H7 (cell line): Measurements from ENCODE around the gene DNASE2. TPM values are rescaled to one million over a fixed set of nuclear protein-coding genes. Genes with fewer than 3 reads are reported as not detected.

Experiments
- DNase-seq: peaks from one replicate; pipeline ENCODE4 v3.0.0; 2012
- H3K27me3 ChIP-seq: 2 replicates; pipeline ENCODE4 v1.6.0; 2011; ENCODE audit warnings: mild to moderate bottlenecking, low read length; ENCODE audit not compliant: control insufficient read depth, insufficient read depth
- H3K36me3 ChIP-seq: replicated peaks from 2 replicates; pipeline ENCODE4 v1.5.1; 2011; ENCODE audit warnings: low read length; ENCODE audit not compliant: control insufficient read depth, insufficient read depth
- H3K4me3 ChIP-seq: 2 replicates; pipeline ENCODE4 v1.5.1; 2011; ENCODE audit warnings: low read depth, mild to moderate bottlenecking, control low read depth, low read length, moderate library complexity; ENCODE audit not compliant: insufficient read depth
- total RNA-seq: library from RNA; depleted of rRNA; stranded (reverse); fragments of >200 nt; shearing (Covaris generic); gene quantifications from 2 replicates; pipeline ENCODE4 v1.2.3, GENCODE V29; 2014

DNASE2 gene
- total RNA-seq, 1 experiment from 2014 or later, result 15.3 TPM

- Histone ChIP-seq H3K36me3 (peaks cover 3% of the 10 kb centered on the region), H3K27me3 (peaks cover 30% of the 10 kb centered on the region; the same call in 1 of the 2 replicates), H3K4me3 (no peak overlapping the region)
- DNase-seq, result no peak
Measured at GRCh38 chr19:12875086-12875485, 6.2 kb downstream of the DNASE2 start.

GRCh38 chr19:12873891-12874745 lies 7.1 kb downstream of the DNASE2 start:
- Histone ChIP-seq H3K36me3 (peaks cover 3% of the 10 kb centered on the region), H3K4me3 (peak overlapping the region; percentile 28; the same call in 1 of the 2 replicates), H3K27me3 (peaks cover 26% of the 10 kb centered on the region; the same call in 1 of the 2 replicates)
- DNase-seq, result peak; percentile 45

GRCh38 chr19:12872941-12873890 lies 8.0 kb downstream of the DNASE2 start:
- Histone ChIP-seq H3K27me3 (peaks cover 25% of the 10 kb centered on the region; the same call in 1 of the 2 replicates), H3K36me3 (peaks cover 4% of the 10 kb centered on the region), H3K4me3 (peak overlapping the region; percentile 28; the same call in 1 of the 2 replicates)
- peak; percentile 79 for DNase-seq

- no peak overlapping the region for H3K4me3 ChIP-seq
- H3K27me3 ChIP-seq, result peaks cover 24% of the 10 kb centered on the region; the same call in 1 of the 2 replicates
- peak; percentile 49 for DNase-seq
- H3K36me3 ChIP-seq, result peaks cover 2% of the 10 kb centered on the region; the same call in 1 of the 2 replicates
Measured at GRCh38 chr19:12872255-12872654, 9.0 kb downstream of the DNASE2 start.

- no peak overlapping the region for H3K4me3 ChIP-seq
- peaks cover 24% of the 10 kb centered on the region; the same call in 1 of the 2 replicates for H3K27me3 ChIP-seq
- no peak for DNase-seq
- peaks cover 2% of the 10 kb centered on the region; the same call in 1 of the 2 replicates for H3K36me3 ChIP-seq
Measured at GRCh38 chr19:12871681-12872080, 9.6 kb downstream of the DNASE2 start.

- H3K4me3 ChIP-seq, result no peak overlapping the region
- peaks cover 2% of the 10 kb centered on the region; the same call in 1 of the 2 replicates for H3K36me3 ChIP-seq
- peaks cover 5% of the 10 kb centered on the region; the same call in 1 of the 2 replicates for H3K27me3 ChIP-seq
- DNase-seq, result peak; percentile 95
Measured at GRCh38 chr19:12868540-12869112, 12.6 kb downstream of the DNASE2 start.

GRCh38 chr19:12867120-12868099 lies 13.8 kb downstream of the DNASE2 start:
- no peaks in the 10 kb centered on the region; the same call in 1 of the 2 replicates for H3K27me3 ChIP-seq
- peak; percentile 99 for DNase-seq
- H3K4me3 ChIP-seq, result peak overlapping the region; percentile 58
- peaks cover 2% of the 10 kb centered on the region; the same call in 1 of the 2 replicates for H3K36me3 ChIP-seq

GRCh38 chr19:12866416-12867119 lies 14.7 kb downstream of the DNASE2 start:
- H3K27me3 ChIP-seq, result no peaks in the 10 kb centered on the region; the same call in 1 of the 2 replicates
- no peak overlapping the region; the same call in 1 of the 2 replicates for H3K4me3 ChIP-seq
- DNase-seq, result peak; percentile 76
- peaks cover 2% of the 10 kb centered on the region; the same call in 1 of the 2 replicates for H3K36me3 ChIP-seq

GRCh38 chr19:12865746-12866415 lies 15.4 kb downstream of the DNASE2 start:
- peak; percentile 79 for DNase-seq
- Histone ChIP-seq H3K36me3 (peaks cover 2% of the 10 kb centered on the region; the same call in 1 of the 2 replicates), H3K4me3 (no peak overlapping the region), H3K27me3 (no peaks in the 10 kb centered on the region; the same call in 1 of the 2 replicates)

GRCh38 chr19:12864721-12865715 lies 16.2 kb downstream of the DNASE2 start:
- H3K27me3 ChIP-seq, result no peaks in the 10 kb centered on the region; the same call in 1 of the 2 replicates

GRCh38 chr19:12864143-12864542 lies 17.1 kb downstream of the DNASE2 start:
- H3K27me3 ChIP-seq, result no peaks in the 10 kb centered on the region; the same call in 1 of the 2 replicates
- no peak for DNase-seq
- no peak overlapping the region for H3K4me3 ChIP-seq
- peaks cover 2% of the 10 kb centered on the region; the same call in 1 of the 2 replicates for H3K36me3 ChIP-seq

More at GRCh38 chr19:12864721-12865715, 16.2 kb downstream of the DNASE2 start:
- Histone ChIP-seq H3K36me3 (peaks cover 2% of the 10 kb centered on the region; the same call in 1 of the 2 replicates), H3K4me3 (no peak overlapping the region)
- DNase-seq, result peak; percentile 47
